ENCODE results near the gene PF4V1. TPM values are rescaled to one million over a fixed set of nuclear protein-coding genes. Genes with fewer than 3 reads are reported as not detected.

PF4V1 gene
- total RNA-seq, 1 donor from 2014 or later: not detected

GRCh38 chr4:73874386-73874785, 21.3 kb downstream of the PF4V1 start:
- peaks cover 8% of the 10 kb centered on the region for H3K9me3 Mint-ChIP-seq (ENCODE audit: unreplicated experiment)

GRCh38 chr4:73875401-73875800, 22.3 kb downstream of the PF4V1 start:
- H3K4me3 Mint-ChIP-seq (ENCODE audit: unreplicated experiment): no peak overlapping the region
- H3K27me3 Mint-ChIP-seq (ENCODE audit: low read depth, unreplicated experiment): no peaks in the 10 kb centered on the region

More at GRCh38 chr4:73874386-73874785, 21.3 kb downstream of the PF4V1 start:
- H3K27ac Mint-ChIP-seq (ENCODE audit: unreplicated experiment): no peak overlapping the region
- Histone ChIP-seq H3K27ac (ENCODE audit: low read depth, low read length) (no peak overlapping the region), H3K9me3 (ENCODE audit: insufficient read depth, low read depth, low read length) (no peaks in the 10 kb centered on the region), H3K79me2 (ENCODE audit: insufficient read depth, low read length) (no peaks in the 10 kb centered on the region), H3K27me3 (ENCODE audit: insufficient read depth, low read length) (peaks cover 3% of the 10 kb centered on the region), H3K4me1 (ENCODE audit: insufficient read depth, low read length) (no peaks in the 10 kb centered on the region), H3K4me2 (ENCODE audit: low read length) (no peak overlapping the region), H3K36me3 (ENCODE audit: insufficient read depth, low read length) (no peaks in the 10 kb centered on the region), H3K4me3 (ENCODE audit: insufficient read depth, low read depth, low read length) (no peak overlapping the region), H2AFZ (ENCODE audit: low read depth, low read length) (no peak overlapping the region), H4K20me1 (ENCODE audit: insufficient read depth, low read length) (no peaks in the 10 kb centered on the region), H3K9ac (ENCODE audit: low read length) (no peak overlapping the region)
- peaks cover 2% of the 10 kb centered on the region for H3K36me3 Mint-ChIP-seq (ENCODE audit: low read depth, unreplicated experiment)
- TF ChIP-seq CTCF (IDR thresholded peaks at IDR 0.05; ENCODE audit: insufficient read depth, low read depth, low read length) (no peak), EZH2 (IDR thresholded peaks at IDR 0.05; ENCODE audit: insufficient read depth, low read length) (no peak)
- DNase-seq (ENCODE audit: low read depth) (no peak), FAIRE-seq (no peak)
- H3K4me1 Mint-ChIP-seq (ENCODE audit: low read depth, unreplicated experiment): peaks cover 6% of the 10 kb centered on the region
- no peak overlapping the region for H3K4me3 Mint-ChIP-seq (ENCODE audit: unreplicated experiment)
- no peaks in the 10 kb centered on the region for H3K27me3 Mint-ChIP-seq (ENCODE audit: low read depth, unreplicated experiment)

More at GRCh38 chr4:73875401-73875800, 22.3 kb downstream of the PF4V1 start:
- H3K4me3 ChIP-seq (ENCODE audit: insufficient read depth, low read depth, low read length): no peak overlapping the region
- H3K9me3 ChIP-seq (ENCODE audit: insufficient read depth, low read depth, low read length): no peaks in the 10 kb centered on the region
- H3K36me3 ChIP-seq (ENCODE audit: insufficient read depth, low read length): no peaks in the 10 kb centered on the region
- no peaks in the 10 kb centered on the region for H4K20me1 ChIP-seq (ENCODE audit: insufficient read depth, low read length)
- FAIRE-seq (no peak), DNase-seq (ENCODE audit: low read depth) (no peak)
- peaks cover 8% of the 10 kb centered on the region for H3K9me3 Mint-ChIP-seq (ENCODE audit: unreplicated experiment)
- H3K79me2 ChIP-seq (ENCODE audit: insufficient read depth, low read length): no peaks in the 10 kb centered on the region
- no peak overlapping the region for H3K27ac ChIP-seq (ENCODE audit: low read depth, low read length)
- H3K9ac ChIP-seq (ENCODE audit: low read length): no peak overlapping the region
- peaks cover 2% of the 10 kb centered on the region for H3K36me3 Mint-ChIP-seq (ENCODE audit: low read depth, unreplicated experiment)
- H3K27ac Mint-ChIP-seq (ENCODE audit: unreplicated experiment): no peak overlapping the region
- H3K4me1 Mint-ChIP-seq (ENCODE audit: low read depth, unreplicated experiment): peaks cover 2% of the 10 kb centered on the region
- TF ChIP-seq EZH2 (IDR thresholded peaks at IDR 0.05; ENCODE audit: insufficient read depth, low read length) (no peak), CTCF (IDR thresholded peaks at IDR 0.05; ENCODE audit: insufficient read depth, low read depth, low read length) (no peak)
- H3K4me1 ChIP-seq (ENCODE audit: insufficient read depth, low read length): no peaks in the 10 kb centered on the region
- H2AFZ ChIP-seq (ENCODE audit: low read depth, low read length): no peak overlapping the region
- no peak overlapping the region for H3K4me2 ChIP-seq (ENCODE audit: low read length)
- H3K27me3 ChIP-seq (ENCODE audit: insufficient read depth, low read length): no peaks in the 10 kb centered on the region
